GM19025 (cell line): ENCODE data around the gene MRPL28.
"Not testable (repeated sequence)": the region's sequence is repeated elsewhere in the genome, so short reads cannot be mapped to it uniquely, and the experiment has no call there.

ENCODE experiments used
- ATAC-seq: cut with Tn5 transposase; IDR thresholded peaks from one replicate; pipeline ENCODE4 v1.9.1; 2021; ENCODE audit warnings: mild to moderate bottlenecking, low read depth, moderate library complexity; ENCODE audit not compliant: unreplicated experiment

MRPL28 gene

GRCh38 chr16:375212-375611 is 4.9 kb upstream of the MRPL28 start:
- ATAC-seq: no peak

- ATAC-seq: no peak
These were observed 4.2 kb upstream of the MRPL28 start for GRCh38 chr16:374616-374926.

- no peak for ATAC-seq
These were observed 3.7 kb upstream of the MRPL28 start for GRCh38 chr16:373848-374615.

- ATAC-seq: no peak
These were observed 2.8 kb upstream of the MRPL28 start for GRCh38 chr16:373020-373598.

GRCh38 chr16:372302-372983 is 2.1 kb upstream of the MRPL28 start:
- no peak for ATAC-seq

- ATAC-seq: no peak
These were observed 1.4 kb upstream of the MRPL28 start for GRCh38 chr16:371515-372301.

- no peak for ATAC-seq
These were observed 709 bp upstream of the MRPL28 start for GRCh38 chr16:370979-371514.

GRCh38 chr16:369866-370436 is 387 bp downstream of the MRPL28 start:
- no peak for ATAC-seq

- ATAC-seq: no peak
These were observed 968 bp downstream of the MRPL28 start for GRCh38 chr16:369275-369865.

GRCh38 chr16:368388-369158 is 1.8 kb downstream of the MRPL28 start:
- ATAC-seq: no peak

- ATAC-seq: no peak
These were observed 2.9 kb downstream of the MRPL28 start for GRCh38 chr16:367333-367903.

GRCh38 chr16:366476-366875 is 3.9 kb downstream of the MRPL28 start:
- ATAC-seq: no peak

GRCh38 chr16:364595-365491 is 5.5 kb downstream of the MRPL28 start:
- no peak for ATAC-seq

GRCh38 chr16:363766-364490 is 6.4 kb downstream of the MRPL28 start:
- ATAC-seq: no peak

GRCh38 chr16:363110-363765 is 7.1 kb downstream of the MRPL28 start:
- no peak for ATAC-seq

- ATAC-seq: not testable (repeated sequence)
These were observed 7.7 kb downstream of the MRPL28 start for GRCh38 chr16:362702-362999.
